GM21723 (cell line): ENCODE results near the gene TXNRD2.

Experiments
- ATAC-seq: cut with Tn5 transposase; IDR thresholded peaks from one replicate; pipeline ENCODE4 v1.9.1; 2021; ENCODE audit warnings: mild to moderate bottlenecking, moderate library complexity; ENCODE audit not compliant: unreplicated experiment

TXNRD2 gene

DNA sequence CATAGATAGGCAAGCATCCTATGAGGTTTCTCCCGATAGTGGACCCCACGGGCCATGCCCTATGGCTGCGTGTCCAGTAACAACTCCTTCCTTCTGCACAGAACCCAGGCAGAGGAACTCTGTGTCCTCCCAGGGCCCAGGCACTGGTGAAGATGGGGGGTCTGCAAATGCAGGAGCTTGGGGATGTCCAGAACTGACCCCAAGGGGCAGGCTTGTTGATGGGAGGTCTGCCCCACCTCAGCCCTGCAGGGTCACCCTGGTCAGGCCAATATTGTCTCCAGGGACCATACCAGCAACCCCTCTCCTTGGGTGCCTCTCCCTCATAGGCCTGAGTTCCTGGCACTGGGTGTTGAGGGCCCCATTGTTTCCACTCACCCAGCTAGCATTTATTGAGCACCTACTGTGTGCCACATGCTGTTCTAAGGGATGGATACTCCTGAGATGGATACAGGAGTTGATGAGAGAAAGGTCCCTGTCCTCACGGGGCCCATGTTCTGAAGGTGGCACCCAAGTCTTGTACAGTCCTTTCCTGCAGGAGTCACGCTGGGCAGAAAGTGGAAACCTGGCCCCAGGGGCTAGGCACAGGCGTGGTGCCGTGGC is 26.3 kb upstream of the TXNRD2 start:
- ATAC-seq, result no peak

DNA sequence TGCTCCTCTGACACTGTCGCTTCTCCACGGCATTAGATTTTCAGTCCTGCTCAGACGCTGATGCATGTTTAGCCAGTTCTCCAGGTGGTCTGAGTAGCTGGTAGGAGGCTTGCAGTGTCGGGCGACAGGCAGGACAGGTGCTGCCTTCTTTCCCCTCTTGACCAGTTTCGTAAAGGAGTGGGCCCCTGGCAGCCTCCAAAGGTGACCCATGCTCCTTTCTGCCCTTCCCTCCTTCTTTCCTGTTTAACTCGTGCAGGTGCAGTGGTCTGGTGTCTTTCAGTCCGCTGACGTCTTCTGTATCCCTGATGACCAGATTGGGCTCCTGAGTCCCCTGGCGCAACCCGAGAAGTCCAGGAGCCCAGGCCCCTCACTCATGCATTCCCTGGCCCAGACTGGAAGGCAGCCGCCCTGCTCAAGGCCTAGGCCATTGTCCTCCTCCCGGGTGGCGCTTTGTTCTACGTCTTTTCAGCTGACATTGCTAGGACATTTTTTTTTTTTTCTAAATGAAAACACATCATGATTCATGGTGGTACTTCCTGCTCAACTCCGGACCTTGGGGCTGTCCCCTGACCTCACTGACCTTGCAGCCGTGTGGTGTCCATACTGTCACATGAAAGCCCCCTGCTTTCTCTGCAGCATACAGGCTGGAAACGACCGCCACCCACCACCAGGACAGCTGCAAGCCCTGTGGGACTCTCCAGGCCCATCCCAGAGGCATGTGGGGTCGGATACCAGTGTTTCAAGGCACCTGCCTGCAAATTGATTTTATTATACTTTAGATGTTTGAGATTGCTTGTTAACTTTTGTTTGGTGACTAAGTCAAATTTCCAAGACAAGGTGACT is 25.5 kb upstream of the TXNRD2 start:
- no peak for ATAC-seq

DNA sequence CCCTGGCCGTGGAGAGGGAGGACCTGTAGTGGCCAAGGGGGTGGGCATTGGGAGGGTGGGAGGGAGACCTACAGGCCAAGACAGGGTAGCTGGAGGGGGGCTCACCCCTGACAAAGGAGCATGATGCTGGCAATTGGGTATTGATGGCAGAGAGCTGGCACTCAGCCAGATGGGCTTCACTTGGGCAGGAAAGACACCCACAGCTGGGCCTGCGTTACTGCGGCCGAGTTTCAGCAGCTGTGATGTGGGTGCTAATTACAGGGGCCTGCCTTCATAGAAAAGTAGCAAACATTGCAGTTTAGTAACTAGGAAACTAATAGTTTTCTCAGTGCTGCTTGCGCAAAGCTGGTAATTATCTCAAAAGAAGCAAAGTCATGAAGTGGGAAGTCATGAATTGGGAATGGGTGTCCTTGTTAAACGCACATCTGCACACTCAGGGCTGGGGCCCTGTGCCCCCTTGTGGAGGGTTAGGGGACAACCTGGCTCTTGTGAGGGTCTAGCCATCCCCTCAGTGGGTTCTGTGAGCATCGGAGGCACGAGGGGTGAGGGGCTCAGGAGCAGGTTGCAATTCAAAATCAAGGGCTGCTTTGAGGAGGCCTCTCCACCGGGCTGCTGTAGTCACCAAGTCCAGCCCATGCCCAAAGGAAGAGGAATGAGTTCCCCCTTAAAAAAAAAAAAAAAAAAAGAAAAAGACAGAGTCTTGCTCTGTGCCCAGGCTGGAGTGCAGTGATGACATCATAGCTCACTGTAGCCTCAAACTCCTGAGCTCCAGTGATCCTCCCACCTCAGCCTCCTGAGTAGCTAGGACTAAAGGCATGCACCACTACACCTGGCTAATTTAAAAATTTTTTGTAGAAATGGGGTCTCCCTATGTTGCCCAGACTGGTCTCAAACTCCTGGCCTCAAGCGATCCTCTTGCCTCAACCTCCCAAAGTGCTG is 24.4 kb upstream of the TXNRD2 start:
- no peak for ATAC-seq

DNA sequence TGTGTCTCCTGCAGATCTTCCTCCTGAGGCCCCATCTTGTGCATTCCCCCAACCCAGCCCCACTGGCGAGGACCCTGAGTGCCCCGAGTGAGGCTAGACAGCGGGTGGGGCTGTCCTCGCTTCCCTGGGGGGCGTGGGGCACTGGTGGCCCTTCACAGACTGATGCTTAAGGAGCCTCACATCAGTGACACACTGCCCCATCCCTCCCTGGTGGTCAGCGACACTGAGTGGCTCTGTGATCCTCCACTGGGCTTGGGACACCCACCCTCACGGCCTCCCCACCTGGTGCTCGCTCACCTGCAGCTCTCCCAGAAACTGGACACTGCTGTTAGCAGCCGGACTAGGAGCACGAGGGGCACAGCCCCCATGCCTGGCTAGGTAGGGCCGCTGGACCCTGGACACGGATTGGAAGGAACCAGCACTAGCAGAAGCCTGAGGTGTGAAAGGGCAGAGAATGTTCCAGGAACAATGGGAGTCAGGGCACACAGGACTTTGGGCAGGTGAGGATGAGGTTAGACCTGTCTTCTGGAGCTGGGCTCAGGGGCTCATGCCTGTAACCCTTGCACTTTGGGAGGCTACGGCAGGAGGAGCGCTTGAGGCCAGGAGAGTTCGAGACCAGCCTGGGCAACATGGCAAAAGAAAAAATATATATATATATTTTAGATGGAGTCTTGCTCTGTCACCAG is 23.2 kb upstream of the TXNRD2 start:
- no peak for ATAC-seq

DNA sequence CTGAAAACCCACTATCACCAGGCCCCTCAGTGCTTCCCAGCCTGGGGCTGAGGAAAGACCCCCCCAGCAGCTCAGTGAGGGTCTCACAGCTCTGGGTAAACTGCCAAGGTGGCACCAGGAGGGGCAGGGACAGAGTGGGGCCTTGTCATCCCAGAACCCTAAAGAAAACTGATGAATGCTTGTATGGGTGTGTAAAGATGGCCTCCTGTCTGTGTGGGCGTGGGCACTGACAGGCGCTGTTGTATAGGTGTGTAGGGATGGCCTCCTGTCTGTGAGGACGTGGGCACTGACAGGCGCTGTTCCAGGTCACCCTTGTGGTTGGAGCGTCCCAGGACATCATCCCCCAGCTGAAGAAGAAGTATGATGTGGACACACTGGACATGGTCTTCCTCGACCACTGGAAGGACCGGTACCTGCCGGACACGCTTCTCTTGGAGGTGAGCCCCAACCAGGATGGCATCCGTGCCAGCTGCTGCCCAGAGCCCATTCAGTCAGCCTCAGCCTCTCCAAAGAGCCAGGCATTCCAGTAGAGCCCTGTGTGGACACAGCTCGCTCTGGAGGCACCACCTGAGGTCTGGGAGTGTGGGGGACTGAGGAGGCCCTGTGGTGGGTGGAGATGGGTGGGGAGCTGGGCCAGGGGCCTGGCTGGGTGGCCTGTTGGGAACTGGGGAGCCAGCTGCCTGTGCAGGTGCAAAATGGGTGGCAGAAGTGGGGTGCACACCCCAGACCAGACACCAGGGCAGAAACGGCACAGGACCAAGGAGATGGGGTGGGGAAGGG is 22.4 kb upstream of the TXNRD2 start:
- ATAC-seq, result no peak

DNA sequence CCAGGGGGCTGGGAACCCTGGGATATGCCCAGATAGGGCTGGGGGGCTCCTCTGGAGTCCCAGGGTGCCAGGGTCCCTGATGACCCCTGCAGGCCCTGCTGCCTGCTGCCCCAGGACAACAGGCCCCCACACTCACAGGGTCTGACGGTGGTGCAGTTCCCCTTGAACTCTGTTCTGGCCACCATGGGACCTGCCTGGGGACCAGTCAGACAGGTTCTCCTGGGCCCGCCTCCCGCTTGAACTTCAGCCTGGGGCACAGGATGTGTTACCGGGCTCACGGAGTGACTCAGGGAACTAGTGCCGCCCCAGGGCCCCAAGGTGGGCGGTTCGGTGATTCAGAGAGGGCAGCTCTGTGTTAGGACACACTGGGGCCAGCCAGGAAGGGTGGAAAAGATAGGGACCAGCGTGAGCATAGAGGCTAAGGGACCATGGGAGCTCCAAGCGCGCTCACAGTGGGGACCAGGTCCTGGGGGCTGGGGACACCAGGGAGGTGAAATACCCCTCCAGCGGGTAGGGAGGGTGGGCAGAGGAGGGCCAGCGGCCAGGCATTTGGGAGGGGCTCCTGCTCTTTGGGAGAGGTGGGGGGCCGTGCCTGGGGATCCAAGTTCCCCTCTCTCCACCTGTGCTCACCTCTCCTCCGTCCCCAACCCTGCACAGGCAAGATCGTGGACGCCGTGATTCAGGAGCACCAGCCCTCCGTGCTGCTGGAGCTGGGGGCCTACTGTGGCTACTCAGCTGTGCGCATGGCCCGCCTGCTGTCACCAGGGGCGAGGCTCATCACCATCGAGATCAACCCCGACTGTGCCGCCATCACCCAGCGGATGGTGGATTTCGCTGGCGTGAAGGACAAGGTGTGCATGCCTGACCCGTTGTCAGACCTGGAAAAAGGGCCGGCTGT is 21.5 kb upstream of the TXNRD2 start:
- ATAC-seq, result no peak

DNA sequence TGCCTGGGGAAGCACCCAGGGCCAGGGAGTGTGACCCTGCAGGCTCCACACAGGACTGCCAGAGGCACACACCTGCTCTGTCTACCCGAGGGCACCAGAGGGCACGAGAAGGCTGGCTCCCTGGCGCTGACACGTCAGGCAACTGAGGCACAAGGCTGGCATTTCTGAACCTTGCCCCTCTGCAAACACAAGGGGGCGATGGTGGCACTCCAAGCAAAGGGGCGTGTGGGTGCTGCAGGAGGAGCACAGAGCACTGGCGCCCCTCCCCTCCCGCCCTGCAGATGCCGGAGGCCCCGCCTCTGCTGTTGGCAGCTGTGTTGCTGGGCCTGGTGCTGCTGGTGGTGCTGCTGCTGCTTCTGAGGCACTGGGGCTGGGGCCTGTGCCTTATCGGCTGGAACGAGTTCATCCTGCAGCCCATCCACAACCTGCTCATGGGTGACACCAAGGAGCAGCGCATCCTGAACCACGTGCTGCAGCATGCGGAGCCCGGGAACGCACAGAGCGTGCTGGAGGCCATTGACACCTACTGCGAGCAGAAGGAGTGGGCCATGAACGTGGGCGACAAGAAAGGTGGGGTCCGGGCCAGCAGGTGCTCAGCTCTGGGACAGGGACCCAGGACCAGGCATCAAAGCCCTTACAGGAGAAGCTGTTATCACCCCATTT is 20.8 kb upstream of the TXNRD2 start:
- ATAC-seq, result no peak

DNA sequence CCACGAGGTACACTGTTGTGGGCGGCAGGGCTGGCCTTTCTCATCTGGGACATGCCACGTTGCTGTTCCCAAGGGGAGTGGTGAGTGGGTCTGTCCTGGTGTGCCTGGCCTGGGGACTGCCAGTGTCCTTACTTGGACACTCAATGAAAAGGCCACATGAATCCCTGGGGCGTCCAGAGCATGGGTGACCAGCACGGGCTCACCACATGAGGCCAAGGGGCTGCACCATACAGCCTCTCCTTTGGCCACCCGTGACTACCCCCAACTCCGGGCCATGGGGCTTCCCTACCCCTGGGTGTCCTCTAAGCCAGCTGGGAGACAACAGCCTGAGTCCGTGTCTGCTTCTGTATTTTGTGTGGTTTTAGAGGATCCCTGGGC is 20.2 kb upstream of the TXNRD2 start:
- ATAC-seq, result no peak

DNA sequence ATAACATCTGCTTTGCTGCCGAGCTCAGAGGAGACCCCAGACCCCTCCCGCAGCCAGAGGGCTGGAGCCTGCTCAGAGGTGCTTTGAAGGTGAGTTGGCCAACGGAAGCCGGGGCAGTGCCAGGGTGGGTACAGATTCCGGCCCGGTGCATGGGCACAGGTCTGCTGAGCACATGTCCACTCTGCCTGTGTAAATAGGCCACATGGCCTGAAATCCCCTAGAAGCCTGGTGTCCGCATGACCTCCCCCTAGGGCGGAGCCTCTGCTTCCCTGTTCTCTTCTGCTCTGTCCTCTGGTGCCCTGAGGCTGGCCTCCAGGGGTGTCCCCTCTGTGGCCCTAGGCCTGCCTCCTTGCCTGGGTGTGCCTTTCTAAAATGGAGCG is 19.6 kb upstream of the TXNRD2 start:
- ATAC-seq, result no peak

DNA sequence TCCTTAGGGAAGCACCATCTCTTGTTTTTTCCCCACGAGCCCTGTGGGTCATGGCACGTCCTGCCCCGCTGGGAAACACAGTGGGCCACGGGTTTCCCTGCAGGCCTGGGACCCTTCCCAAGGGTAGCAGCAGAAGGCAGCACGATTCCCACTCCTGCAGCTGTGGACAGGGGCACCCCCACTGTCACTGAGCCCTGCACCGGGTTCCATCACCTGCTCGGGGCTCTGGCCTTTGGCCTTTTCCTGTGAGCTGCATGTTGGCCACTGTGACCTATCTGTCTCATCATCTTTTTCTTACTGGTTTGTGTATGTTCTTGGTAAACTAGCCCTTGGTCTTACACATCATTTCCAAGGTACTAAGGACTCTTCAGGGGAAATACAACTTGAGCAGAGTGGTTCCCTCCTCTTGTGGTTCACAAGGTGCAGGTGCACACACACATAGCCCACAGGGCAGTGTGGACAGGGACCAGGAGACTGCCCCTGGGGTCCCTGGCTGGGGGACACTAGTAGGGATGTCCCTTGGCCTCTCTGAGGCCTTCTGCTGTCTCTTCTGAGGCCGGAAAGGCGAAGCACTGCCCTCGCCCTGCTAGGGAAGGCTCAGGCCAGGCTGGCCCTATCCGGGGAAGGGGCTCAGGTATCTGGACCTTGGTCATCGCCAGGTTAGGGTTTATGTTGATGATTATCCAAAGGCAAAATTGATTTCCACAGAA is 19.0 kb upstream of the TXNRD2 start:
- no peak for ATAC-seq

DNA sequence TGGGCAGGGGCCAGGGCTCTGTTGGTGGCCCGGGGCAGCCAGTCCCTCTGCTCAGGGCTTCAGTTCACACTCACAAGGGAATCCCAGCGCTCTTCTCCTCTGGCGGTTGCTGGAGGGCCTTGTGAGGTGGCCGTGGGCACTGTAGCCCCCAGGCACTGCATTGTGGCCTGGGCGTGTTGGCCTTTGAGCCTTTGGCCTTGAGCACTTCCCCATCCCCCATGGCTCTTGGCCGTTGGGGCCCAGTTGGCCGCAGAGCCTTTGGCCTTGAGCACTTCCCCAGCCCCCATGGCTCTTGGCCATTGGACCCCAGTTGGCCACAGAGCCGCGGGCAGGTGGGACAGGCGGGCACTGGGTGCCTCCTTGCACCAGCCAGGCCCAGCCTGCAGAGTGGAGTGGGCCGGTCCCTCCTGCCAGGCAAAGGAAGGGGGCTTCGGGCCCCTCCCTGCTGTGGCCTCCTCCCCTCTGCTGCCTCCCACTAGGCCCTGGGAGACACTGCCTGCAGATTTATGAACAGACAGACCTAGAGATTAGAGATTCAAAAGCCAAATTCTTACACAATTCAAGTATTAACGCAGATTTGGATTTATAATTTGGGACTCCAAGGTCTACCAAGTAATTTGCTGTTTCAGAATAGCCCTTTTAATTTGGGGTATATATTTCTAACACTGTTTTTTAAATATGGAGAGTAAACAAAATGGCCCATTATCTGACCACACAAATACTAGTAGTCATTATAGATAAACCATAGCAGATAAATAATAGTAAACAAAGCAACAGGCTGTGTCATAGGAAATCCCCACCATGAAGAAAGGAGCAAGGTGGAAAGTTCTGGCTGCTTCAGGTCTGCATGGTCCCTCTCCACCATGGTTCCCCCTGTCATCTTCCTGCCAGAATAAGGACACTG is 18.2 kb upstream of the TXNRD2 start:
- no peak for ATAC-seq

DNA sequence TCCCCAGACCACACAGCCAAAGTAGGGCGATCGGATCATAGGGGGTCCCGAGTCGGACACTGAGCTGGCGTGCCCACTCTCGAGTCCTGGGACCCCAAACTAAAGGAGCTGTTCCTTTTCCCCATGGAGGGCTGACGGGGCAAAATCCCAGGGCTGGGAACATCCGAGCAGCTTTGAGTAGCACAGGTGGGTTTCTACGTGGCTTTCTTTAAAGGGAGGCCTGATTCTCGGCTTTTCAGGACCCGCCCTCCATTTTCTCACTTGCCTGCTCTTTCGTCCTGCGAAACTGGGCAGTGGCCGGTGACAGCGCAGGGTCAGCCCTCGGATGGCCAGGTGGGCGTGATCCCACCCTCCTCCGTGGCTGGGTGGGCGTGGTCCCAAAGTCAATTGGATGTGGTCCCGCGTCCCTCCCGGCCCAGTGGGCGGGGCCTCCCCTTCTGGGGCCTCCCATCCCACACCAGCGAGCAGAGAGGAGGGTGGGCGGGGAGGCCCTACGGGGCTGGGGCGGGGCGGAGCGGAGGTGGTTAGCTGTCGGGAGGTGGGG is 17.5 kb upstream of the TXNRD2 start:
- ATAC-seq, result no peak

DNA sequence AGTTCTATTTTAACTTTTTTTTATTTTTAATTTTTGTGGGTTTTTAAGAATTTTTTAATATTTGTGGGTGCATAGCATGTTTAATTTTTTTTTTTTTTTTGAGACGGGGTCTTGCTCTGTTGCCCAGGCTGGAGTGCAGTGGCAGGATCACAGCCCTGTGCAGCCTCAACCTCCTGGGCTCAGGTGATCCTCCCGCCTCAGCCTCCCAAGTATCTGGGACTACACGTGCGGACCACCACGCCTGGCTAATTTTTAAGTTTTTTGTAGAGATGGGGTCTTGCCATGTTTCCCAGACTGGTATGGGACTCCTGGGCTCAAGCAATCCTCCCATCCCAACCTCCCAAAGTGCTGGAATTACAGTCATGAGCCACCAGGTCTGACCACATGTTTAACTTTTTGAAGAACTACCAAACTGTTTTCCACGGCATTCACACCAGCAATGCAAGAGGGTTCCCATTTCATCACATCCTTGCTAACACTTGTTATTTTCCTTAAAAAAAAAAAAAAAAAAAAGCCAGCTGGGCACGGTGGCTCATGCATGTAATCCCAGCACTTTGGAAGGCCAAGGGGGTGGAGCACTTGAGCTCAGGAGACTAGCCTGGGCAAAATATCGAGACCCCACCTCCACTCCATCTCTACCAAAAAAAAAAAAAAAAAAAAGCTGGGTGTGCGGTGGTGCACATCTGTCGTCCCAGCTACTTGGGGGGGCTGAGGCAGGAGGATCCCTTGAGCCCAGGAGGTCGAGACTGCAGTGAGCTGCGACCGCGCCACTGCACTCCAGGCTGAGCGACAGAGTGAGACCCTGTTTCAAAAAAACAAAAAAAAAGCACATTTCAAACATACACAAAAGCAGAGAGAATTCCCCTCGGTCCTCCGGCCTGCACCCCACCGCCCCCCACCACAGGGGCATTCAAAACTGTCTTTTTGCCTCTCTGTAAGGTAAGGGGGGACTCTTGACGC is 16.7 kb upstream of the TXNRD2 start:
- ATAC-seq, result no peak

DNA sequence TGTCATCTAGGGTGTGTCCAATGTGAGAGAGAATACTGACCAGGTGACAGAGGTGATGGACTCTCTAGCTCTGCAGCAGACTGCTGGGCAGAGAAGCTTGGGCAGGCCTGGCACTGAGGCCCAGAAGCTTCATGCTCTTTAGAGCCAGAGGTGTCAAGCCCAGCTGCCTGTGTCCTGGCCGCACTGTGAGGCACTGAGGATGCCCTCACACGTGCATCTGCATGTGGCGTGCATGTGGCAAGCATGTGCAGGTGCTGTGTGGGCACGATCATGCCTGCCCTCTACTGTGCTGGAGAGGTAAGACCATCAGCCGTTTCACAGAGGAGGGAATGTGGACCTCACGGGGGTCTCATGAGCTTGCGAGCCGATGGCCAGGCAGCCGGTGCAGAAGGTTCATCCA is 15.8 kb upstream of the TXNRD2 start:
- no peak for ATAC-seq

DNA sequence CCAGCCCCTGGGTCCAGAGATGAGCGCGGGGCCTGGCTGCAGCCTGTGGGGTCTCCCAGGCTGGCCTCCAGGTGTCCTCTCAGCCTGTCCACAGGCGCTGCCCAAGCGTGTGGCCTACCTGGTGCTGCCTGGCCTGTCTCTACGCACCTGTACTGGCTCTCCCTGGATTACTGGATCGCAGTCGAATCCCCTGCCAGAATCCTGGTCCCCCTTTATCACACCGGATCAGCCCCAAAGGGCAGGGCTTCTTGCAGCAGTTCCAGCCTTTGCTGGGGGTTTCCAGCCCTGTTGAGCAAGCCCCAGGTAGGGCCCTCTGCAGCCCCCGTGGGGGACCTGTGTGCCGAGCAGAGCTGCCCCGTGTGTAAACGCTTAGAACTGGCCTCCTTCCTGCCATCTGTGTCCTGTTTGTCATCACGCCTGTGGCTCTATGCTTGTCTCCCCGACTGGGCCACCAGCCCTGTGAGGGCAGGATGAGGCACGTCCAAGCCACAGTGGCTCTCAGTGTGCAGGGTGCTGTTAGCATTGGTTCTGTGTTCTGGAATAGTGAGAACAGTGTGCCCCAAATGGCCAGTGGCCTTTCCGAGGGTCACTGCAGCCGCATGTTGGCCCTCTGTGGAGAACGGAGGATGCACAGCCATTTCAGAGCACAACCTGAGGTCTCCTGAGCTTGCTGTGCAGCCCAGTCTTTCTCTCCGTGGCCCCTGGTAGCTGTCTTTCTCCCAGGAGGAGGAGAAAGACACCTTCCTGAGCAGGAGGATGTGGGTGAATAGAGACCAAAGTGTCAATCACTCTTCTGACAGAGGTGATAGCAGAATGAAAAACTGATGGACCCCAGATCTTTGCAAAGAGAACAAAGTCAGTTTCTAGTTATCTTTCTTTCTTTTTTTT is 13.9 kb upstream of the TXNRD2 start:
- no peak for ATAC-seq
